HG03045 (cell line): ENCODE data around the gene SYNJ2.
"Not testable (repeated sequence)": the region's sequence is repeated elsewhere in the genome, so short reads cannot be mapped to it uniquely, and the experiment has no call there.

Experiments
- ATAC-seq: cut with Tn5 transposase; IDR thresholded peaks from one replicate; pipeline ENCODE4 v1.9.1; 2021; ENCODE audit warnings: mild to moderate bottlenecking, moderate library complexity; ENCODE audit not compliant: unreplicated experiment

Gene SYNJ2

DNA sequence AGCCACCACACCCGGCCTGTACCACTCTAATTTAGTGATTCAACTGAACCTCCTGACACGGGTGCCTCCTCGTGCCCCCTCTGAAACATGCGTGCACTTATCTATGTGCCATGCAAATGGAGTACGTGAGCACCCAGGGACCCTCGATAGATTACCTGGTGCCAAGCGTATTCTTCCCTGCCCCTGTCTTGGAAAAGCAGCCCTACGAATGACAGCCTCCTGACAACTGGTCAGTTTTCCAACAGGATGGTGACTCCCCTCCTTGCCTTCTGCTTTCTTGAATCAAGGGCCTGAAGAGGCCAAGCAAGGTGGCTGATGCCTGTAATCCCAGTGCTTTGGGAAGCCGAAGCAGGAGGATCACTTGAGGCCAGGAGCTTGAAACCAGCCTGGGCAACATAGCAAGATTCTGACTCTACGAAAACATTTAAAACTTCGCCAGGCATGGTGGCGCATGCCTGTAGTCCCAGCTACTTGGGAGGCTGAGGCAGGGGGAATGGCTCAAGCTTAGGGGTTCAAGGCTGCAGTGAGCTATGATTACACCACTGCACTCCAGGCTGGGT, 25.4 kb upstream of the SYNJ2 start:
- ATAC-seq, result no peak

DNA sequence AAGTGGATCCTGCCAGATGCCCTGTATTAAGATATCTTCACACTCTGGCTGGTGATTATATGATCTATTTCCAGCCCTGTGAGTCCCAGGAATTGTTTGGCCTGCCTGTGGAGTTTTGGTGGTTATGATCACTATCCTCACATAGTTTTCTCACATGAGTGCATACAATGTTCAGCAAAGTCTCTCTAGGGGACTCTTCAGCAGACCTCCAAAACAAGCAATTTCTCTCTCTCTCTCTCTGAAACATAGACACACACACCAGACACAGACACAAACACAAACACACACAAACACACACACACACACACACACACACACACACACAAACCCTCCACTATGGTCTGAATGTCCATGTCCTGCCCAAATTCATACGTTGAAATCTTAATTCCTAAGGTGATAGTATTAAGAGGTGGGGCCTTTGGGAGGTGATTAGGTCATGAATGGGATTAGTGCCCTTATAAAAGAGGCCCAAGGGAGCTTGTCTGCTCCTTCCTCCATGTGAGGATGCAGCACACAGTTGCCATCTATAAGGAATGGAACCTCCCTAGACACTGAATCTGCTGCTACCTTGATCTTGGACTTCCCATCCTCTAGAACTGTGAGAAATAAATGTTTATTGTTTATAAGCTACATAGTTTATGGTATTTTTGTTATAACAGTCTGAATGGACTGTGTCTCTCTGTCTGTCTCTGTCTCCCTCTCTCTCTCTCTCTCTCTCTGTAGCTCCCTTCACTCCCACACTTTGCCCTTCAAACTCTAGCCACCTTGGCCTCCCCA, 22.0 kb upstream of the SYNJ2 start:
- ATAC-seq, result no peak

DNA sequence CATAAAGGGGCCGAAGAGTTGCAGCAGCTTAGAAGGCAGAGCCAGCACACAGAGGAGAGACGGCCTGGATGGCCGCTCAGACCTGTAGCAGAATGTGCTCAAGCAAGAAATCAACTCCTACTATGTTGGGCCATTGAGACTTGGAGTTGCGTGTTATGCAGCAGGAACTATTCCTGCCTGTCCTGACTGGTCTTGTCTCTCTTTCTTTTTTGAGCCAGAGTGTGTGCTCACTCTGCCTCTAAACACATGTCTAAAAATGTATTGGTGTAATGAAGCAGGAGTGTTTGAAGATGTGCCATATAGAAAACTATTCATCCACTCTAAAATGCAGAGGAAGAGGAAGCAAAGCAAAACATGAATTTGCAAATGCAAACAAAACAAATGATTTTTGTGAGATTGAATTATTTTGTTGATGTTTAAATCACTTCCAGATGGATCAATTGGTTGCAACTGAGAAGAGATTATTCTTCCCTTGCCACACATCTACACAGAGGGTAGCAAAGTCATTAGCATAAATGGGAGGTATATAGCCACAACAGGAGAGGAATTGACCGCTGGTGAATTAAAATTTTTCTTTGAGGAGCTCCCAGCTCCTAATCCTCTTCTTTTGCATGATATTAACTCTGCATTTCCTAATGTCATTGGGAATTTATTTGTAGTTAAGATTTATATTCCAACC, 20.4 kb upstream of the SYNJ2 start:
- no peak for ATAC-seq

DNA sequence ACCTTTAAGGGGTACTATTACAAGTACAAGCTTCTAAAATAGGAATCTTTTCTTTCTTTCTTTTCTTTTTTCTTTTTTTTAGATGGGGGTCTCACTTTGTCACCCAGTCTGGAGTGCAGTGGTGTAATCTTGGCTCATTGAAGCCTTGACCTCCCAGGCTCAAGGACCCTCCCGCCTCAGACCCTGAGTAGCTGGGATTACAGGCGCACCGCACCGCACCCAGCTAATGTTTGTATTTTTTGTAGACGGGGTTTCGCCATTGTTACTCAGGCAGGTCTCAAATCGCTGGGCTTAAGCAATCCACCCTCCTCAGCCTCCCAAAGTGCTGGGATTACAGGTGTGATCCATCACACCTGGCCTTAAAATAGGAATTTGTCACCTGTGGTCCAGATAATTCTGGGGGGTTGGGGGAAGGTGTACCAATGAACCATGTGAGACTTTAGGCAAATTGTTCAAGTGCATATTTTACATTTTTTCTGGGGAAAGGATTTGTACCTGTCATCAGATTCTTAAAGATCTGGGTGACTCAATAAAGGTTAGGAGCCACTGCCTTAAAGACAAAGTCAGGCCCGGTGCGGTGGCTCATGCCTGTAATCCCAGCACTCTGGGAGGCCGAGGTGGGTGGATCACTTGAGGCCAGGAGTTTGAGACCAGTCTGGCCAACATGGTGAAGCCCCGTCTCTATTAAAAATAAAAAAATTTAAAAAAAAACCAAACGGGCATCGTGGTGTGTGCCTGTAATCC, 19.7 kb upstream of the SYNJ2 start:
- ATAC-seq, result no peak

DNA sequence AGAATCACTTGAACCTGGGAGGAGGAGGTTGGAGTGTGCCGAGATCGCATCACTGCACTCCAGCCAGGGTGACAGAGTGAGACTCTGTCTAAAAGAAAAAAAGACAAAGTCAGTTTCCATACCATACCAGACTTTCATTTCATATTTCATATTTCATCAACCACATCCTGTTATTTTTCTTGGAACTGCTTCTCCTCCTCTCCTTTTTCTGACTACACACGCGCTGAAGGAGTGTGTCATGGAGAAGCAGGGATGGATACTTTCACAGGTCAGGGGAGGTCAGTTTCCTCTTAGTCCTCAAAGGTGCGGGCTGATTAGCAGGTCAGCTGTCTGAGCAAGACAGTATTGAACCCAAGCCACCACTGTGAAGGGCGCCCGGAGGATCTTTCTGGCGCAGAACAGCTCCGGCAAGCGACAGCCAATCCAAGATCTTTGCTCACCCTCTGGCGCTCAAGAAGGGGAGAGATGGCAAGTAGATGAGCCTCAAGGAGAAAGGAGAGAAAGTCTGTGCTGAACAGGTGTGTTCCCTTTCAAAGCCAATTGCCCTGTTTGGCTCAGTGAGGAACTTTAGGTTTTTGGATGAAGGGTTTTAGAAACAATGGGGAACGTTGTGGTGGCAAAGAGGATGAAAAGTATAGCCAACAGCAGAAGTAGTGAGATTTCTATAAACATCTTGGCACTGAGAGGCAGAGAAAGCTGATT, 18.9 kb upstream of the SYNJ2 start:
- ATAC-seq, result no peak

DNA sequence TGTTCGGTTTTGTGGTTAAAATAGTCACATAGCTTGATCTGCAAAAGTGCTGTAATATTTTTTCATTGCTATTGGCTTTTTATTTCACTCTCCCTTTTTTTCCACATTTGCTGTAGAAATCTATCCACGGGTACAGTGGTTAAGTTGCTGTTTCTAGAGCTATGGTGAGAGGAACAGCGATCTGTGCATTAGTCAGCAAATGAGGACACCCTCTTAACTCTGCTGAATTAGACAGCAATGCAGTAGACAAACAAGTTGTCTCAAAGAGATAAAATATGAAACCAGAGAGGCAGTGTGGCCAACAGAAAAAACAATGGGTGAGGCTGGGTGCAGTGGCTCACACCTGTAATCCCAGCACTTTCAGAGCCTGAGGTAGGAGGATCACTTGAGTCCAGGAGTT, 17.6 kb upstream of the SYNJ2 start:
- ATAC-seq, result no peak

DNA sequence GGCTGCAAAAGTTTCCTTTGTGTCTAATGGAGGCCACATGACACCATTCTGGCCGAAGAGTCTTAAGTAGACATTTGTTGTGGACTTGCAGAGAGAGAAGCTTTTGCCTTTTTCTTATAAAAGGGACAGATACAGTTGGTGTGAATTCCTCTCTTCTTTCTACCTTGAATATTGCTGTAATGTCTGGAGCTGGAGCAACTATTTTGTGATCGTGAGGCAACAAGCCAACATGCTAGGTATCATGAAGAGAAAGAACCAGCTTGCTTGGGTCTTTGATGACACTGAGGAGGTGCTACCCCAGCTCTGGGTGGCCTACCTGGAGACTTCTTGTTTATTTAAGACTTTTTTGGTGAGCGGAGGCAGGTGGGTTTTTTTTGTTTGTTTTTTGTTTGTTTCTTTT, 16.3 kb upstream of the SYNJ2 start:
- ATAC-seq, result no peak

DNA sequence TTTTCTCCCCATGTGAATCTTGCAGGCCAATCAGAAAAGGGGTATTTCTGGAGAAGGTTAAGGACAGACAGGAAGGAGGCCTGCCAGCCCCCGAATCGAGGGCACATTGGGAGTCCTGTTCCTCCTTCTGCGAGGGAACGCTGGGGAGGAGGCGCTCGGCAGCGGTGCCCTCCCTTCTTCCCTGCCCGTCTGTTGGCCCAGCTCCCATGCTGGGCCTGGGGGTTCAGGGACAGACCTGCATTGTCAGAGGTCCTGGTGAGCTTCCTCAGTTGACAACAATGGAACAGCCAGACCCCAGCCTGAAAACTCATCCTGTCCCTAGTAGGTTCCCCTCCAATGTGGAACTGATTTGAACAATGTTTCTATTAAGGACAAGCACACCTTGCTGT, 15.1 kb upstream of the SYNJ2 start:
- ATAC-seq, result no peak

DNA sequence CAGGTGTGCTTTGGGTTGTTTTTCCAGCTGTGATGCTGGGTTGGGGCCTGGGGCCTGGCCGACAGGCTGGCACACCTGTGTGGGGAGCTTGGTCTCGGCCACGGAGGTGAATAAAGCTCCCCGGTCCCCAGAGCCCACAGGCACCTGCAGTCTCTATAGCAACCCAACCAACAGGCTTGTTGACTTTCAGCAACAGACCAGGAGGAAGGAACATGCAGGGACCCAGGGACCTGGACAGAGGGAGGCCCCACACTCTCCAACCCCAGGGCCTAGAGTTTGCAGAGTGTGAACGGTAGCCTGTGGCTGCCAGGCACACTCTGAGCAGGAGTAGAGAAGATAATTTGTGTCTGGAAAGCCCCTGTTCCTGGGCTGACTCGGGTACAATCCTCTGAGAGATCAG, 14.6 kb upstream of the SYNJ2 start:
- no peak for ATAC-seq

DNA sequence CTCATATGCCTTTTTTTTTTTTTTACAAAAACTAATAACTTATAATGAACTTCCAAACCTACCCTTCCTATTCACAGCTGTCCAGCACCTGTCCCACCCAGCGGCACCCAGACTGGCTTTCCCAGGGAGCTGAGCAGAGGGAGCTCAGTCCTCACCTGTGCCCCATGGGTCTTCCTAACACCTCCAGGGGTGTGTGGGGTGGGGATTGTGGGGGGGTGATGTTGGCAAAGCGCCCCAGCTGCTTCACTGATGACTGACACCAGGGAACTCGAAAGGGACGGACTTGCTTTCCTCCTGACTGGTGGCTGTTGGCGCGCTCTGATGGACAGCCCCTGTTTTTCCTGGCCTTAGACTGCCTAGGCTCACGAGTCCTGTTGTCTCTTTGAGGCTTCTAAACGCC, 14.2 kb upstream of the SYNJ2 start:
- ATAC-seq, result no peak

DNA sequence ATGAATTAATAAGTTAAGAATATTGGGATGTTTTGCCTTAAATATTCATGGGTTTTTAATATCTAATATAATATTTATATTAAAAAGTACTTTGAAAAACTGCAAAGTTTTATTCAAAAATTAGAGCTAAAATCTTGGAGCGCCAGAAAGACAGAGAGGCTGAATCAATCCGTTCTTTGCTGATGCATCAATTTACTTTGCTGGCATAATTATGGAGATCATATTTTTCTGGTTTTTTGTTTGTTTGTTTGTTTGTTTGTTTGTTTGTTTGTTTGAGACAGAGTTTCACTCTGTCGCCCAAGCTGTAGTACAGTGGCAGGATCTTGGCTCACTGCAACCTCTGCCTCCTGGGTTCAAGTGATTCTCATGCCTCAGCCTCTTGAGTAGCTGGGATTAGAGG, 9.5 kb upstream of the SYNJ2 start:
- not testable (repeated sequence) for ATAC-seq

DNA sequence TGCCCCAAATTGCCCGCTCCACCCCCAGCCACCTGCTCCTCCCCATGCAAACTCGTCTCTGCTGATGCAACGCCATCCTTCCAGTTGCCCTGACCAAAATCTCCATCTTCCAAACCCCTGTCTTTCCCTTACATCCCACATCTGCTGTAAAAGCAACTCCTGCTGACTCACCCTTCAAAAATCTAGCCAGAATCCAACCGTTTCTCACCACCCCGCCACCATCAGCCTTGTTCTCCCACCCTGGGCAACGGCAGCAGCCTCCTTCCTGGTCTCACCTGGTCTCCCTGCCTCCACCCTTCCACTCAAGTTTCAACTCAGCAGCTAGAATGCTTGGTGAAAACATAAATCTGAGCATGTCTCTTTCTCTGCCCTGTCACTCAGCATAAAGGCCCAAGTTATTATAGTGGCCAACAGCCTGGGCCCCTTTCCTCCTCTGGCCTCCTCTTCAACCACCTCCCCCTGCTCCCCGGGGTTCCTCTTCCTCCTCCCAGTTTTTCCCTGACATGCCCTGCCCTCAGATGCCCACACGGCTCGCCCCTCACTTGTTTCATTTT, 7.2 kb upstream of the SYNJ2 start:
- ATAC-seq, result no peak

DNA sequence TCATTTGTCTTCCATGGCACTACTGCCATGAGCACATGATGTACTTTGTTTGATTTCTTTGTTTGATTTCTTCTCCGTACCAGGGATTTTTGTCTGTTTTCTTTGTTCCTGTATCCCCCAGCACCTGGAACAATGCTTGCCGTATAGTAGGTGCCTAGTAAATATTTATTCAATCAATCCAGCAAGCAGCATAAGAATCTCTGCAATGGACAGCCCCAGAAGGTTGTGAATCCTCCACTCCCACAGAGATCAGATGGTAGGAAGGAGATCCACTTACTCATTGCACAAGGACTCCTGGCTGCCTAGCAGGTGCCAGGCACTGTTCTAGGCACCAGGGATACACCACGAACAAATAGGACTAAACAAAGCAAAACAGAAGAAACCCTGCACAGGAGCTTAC, 6.7 kb upstream of the SYNJ2 start:
- no peak for ATAC-seq

DNA sequence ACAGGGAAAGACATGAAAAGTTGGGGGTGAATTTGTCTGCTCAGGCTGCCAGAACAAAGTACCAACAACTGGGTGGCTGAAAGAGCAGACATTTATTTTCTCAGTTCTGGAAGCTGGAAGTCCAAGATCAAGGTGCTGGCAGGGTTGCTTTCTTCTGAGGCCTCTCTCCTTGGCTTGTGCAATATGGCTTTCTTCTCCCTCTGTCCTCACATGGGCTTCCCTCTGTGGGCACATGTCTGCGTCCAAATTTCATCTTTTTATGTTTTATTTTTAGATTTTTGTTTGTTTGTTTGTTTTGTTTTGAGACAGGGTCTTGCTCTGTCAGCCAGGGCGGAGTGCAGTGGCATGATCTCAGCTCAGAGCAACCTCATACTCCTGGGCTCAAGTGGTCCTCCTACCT, 6.2 kb upstream of the SYNJ2 start:
- ATAC-seq, result no peak

DNA sequence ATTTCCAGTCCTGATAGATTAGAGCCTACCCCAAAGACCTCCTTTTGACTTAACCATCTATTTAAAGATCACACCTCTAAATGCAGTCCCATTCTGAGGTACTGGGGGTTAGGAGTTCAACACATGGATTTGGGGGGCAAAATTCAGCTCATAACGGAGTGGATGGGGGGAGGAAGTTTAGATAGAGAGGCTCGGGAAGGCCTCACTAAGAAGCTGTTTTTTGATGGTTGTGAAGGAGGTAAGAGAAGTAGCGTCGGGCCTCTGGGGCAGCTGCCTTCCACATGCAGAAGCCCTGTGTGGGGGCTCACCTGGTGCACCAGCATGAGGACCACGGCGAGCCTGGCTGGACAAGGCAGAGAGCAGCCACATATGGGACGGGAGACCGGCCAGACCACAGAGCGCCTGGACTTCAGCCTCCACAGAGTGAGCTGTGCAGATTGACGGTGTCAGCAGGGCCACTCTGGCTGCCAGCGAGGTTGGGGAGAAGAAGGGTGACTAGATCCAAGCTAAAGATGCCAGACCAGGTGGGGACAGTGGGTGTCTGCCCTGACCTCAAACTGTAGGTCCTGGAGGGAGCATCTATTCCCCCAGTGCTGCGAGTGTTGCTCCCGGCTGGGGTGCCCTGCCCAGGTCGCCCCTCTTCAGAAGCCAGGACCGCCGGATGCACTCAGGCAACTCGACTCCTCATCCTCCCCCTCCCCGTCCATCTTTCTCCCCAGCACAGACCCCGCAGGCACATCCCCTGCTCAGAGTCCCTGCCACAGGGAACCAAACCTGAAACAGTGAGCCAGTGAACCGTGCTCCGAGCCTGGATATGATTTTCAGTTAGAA, 5.1 kb upstream of the SYNJ2 start:
- no peak for ATAC-seq

DNA sequence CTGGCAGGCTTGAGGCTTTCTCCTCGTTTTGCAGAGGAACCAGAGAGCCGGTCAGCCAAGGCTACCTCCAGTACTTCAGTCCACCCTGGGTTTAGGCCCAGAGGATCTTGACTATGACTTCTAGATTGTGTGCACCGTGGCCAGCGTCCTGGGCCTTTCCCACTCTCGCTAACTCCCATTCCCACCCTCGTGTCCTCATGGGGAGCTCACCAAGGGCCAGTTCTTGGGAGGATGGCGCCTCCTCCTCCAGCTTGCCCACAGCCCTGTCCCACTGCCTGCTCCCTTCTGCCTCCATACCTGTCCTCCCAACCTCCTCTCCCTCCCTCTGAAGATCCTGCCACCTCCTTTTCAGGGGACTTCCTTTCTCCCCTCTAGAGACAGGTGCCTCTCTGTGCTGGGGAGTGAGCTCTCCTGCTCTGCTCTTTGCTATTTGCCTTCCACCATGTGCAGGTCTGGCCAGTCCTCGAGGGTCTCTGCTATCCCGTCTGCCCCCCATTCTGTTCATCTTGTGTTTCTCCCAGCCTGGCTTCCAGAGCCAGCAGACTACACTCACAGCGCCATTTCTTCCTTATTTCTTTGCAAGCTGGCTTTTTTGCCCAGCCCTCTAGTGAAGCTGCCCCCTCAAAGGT, 4.4 kb upstream of the SYNJ2 start:
- no peak for ATAC-seq

DNA sequence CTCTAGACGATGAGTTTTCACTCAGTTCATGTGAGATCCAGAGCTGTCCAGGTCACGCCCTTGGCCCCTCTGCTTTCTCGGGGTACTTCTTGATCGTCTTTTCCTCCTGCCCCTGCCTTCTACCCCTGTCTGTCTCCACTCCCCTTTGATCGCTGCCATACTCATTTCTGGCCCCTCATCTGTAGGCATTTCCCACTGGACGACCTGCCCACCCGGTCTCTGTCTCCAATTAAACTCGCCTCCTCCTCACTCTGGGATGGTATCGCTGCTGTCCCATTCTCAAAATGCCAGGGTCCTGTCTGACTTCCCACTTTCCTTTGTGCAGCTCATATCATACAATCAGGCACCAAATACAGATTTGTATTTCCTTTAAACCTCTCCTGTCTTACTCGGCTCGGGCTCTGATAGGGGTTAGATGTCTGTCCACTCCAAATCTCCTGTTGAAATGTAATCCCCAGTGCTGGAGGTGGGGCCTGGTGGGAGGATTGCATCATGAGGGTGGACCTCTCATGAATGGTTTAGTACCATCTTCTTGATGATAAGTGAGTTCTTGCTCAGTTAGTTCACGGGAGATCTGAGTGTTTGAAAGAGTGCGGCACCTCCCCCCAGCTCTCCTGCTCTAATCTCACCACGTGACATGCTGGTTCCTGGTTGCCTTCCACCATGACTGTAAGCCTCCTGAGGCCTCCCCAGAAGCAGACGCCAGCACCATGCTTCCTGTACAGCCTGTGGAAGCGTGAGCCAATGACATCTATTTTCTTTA, 3.5 kb upstream of the SYNJ2 start:
- no peak for ATAC-seq

DNA sequence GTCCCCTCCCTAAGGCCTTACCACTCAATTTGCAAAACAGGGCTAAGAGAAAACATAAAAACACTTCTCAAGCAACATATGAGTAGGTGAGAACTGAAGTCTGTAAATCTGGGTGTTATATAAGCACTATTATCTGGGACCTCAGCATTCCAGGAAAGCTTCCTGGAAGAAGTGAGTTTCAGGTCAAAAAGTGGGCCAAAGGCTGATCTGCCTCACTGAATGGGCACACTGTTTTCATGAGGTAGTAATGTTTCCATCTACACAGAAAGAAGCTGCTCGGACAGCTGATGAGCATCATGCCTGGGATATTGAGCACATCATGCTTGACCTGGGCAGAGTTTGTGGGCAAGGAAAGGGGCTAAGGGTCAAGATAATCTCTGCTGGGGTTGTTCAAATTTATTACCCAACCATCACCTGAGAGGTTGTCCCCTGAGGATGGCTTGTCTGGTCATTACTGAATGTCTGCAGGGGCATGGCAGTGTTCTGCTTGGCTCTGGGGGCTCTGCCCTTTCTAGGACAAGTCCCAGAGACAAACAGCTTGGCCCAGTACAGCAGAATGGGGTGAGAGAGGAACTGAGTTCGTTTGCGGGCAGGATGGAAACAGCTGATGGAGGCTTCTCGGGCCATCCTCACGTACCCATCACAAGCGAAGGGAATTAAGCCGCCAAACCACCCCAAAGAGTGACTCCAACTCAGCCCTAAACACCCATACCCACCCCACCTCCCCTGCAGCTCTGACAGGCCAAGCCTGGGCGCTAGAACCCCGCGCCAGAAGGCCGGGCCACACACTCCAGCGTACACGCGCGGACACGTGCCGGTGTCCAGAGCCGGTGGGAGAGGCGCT, 1.2 kb upstream of the SYNJ2 start:
- ATAC-seq, result peak; percentile 15
